GM12865 (cell line): Measurements from ENCODE around the gene BCL7B.
"Not testable (repeated sequence)": the region's sequence is repeated elsewhere in the genome, so short reads cannot be mapped to it uniquely, and the experiment has no call there.

Experiments used
- DNase-seq: peaks from one replicate; pipeline ENCODE4 v3.0.0; 2010; ENCODE audit warnings: low read depth
- H3K4me3 ChIP-seq: 2 replicates; pipeline ENCODE4 v1.5.1; 2011; ENCODE audit warnings: mild to moderate bottlenecking, low read depth, low read length, control low read depth
- CTCF ChIP-seq: IDR thresholded peaks from 2 replicates; pipeline ENCODE4 v1.5.1; 2011; ENCODE audit warnings: low read length, control low read depth, low read depth, inconsistent platforms; ENCODE audit not compliant: insufficient read depth; ENCODE audit errors: missing control alignments

The BCL7B gene

DNA sequence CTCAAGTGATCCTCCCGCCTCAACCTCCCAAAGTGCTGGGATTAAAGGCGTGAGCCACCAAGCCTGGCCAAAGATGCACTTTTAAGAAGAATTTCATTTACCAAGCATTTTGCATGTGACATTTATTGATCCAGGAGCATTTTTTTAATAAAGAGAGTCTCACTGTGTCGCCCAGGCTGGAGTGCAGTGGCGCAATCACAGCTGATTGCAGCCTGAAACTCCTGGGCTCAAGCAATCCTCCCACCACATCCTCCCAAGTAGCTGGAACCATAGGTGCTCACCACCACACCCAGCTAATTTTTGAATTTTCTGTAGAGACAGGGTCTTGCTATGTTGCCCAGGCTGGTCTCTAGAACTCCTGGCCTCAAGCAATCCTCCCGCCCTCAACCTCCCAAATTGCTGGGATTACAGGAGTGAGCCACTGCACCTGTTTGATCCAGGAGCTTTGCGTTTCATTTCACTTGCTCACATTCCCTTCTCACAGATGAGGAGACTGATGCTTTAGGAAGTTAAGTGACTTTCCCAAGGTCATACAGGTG is 25.2 kb upstream of the BCL7B start:
- H3K4me3 ChIP-seq, result no peak overlapping the region
- TF ChIP-seq CTCF, result no peak
- no peak for DNase-seq

GRCh38 chr7:73581006-73581405 is 23.5 kb upstream of the BCL7B start:
- not testable (repeated sequence) for DNase-seq, H3K4me3 ChIP-seq

DNA sequence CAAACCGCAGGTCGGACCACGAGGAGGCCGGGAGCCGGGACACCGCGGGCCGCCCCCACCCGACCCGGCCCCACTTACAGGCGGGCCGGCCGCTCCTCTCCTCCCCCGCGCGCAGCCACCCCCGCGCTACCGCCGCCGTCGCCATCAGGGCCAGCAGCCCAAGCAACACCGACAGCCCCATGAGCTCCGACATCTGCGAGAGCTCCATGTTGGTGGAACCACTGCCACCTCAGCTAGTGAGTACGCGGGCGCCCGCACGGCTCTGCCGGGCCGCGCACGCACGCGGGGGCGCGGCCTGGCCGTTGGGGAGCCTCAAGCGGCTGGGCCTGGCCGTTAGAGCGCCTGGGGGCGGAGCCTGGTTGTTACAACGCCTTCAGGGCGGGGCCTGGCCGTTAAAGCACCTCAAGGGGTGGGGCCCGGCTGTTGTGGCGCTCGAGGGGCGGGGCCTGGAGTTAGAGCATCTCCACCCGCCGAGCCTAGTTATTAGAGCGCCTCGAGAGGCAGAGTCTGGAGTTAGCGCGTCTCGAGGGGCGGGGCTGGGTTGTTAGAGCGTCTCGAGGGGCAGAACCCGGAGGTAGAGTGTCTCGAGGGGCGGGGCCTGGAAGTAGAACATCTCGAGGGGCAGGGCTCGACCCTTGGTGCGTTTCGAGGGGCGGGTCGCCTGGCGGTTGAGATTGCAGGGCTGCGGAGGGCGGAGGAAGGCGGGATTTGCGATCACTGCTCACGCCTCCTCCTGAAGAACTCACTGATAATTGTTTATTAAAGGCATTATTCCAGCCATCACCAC is 21.0 kb upstream of the BCL7B start, which contains the start of gene TBL2:
TBL2 (minus strand) TSS at position 238 of the 787 bp plus-strand sequence; CDS start at position 208, 30 bp downstream.
- no peak for TF ChIP-seq CTCF
- H3K4me3 ChIP-seq, result peak within 1 kb of the TSS; percentile 98

DNA sequence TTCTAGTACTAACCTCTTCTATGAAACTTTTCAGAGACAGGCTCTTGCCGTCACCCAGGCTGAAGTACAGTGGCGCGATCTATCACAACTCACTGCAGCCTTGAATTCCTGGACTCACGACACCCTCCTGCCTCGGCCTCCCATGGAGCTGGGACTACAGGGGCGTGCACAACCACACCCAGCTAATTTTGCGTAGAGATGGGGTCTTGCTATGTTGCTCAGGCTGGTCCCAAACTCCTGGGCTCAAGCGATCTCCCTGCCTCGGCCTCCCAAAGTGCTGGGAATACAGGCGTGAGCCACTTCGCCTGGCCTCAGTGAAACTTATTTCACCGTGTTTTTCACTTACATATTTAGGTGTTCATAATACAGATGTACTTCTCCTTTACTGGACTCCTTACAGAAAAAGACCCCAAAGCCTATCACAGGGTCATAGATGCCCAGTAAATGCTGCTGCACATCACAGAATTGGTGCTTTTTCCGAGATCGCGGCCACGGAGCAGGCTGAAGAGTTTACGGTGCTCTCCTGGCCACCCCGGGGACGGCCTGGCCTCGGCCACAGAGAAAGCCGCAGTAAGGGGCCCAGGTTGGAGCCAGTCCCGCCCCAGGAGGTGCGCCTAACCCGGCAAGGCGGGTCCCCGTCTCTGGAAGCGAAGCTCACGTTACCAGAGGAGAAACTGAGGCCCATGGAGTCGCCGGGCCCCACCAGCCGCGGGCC is 20.3 kb upstream of the BCL7B start:
- TF ChIP-seq CTCF, result no peak
- H3K4me3 ChIP-seq, result peak overlapping the region; percentile 98
- peak; percentile 30 for DNase-seq

More for the DNA sequence above, 21.0 kb upstream of the BCL7B start, which contains the start of gene TBL2:
- peak; percentile 99 for DNase-seq

DNA sequence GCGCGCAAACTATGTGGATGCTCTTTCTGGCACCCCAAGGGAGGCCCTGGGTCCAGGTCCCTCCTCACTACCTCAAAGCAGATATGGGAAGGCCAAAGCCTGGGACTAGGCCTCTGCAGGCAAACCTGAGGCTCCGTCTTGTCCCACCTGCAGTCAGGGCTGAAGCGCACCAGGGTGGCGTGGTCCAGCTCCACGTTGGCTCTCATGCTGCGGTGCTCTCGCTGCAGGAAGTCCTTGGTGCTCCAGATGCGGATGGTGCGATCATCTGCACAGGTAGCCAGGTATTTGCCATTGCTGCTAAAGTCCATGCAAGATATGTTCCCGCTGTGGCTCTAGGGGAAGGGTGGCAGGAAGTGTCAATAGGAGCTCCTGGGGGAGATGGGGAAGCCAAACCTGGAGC is 16.3 kb upstream of the BCL7B start:
- DNase-seq, result no peak
- TF ChIP-seq CTCF, result no peak
- no peak overlapping the region for H3K4me3 ChIP-seq

- DNase-seq, result no peak
- no peak for TF ChIP-seq CTCF
- H3K4me3 ChIP-seq, result no peak overlapping the region
Measured at GRCh38 chr7:73573276-73573675, 15.8 kb upstream of the BCL7B start.

- no peak for TF ChIP-seq CTCF
- H3K4me3 ChIP-seq, result no peak overlapping the region
- DNase-seq, result no peak
Measured at GRCh38 chr7:73572767-73573186, 15.3 kb upstream of the BCL7B start.
